Endothelial cell of umbilical vein (primary cell): Measurements from ENCODE around the gene TSPEAR. TPM values are rescaled to one million over a fixed set of nuclear protein-coding genes. Genes with fewer than 3 reads are reported as not detected.
A peak's percentile ranks its signal among the peaks of the same experiment; 100 is the strongest.

Experiments used
- BruUV-seq: library from RNA; stranded (reverse); fragments of 400-500 nt; replicated peaks from 2 replicates; lab custom pipeline; 2021; lab: Mats Ljungman, UMichigan
- CTCF ChIA-PET: fragments of 300-600, 350-600 bp; sonication (Branson Sonifier 250); formaldehyde crosslinking; loops from one replicate; lab custom pipeline; 2021; ENCODE audit warnings: antibody characterized with exemption, inconsistent platforms; lab: Charles Lee
- POLR2A ChIA-PET: fragments of 300-600, 350-600 bp; sonication (Branson Sonifier 250); formaldehyde crosslinking; loops from one replicate; lab custom pipeline; 2021; ENCODE audit warnings: antibody characterized with exemption, inconsistent platforms; lab: Charles Lee
- DNase-seq: peaks from one replicate; pipeline ENCODE4 v3.0.0-alpha.2; 2011; ENCODE audit warnings: low read depth, low spot score
- FAIRE-seq: peaks from 2 replicates; lab custom pipeline; 2011; peaks lifted over from hg19 to GRCh38; lab: Jason Lieb, UNC
- H2AFZ ChIP-seq: 2 replicates; pipeline ENCODE4 v1.6.0; 2012; ENCODE audit warnings: low read depth, low read length, control low read depth, inconsistent platforms
- H3K27ac ChIP-seq: 2 replicates; pipeline ENCODE4 v1.5.1; 2011; ENCODE audit warnings: low read depth, mild to moderate bottlenecking, control low read depth, low read length, moderate library complexity; ENCODE audit not compliant: insufficient read depth
- H3K27me3 ChIP-seq, 2 experiments: 2 replicates each; pipeline versions ENCODE4 v1.6.0 to v1.6.1; 2011; ENCODE audit warnings: low read length in 2 of 2, mixed read lengths in 1 of 2; ENCODE audit not compliant: control insufficient read depth in 2 of 2, insufficient read depth in 2 of 2
- H3K36me3 ChIP-seq, 2 experiments: 2 replicates in 1 of 2; 3 replicates in 1 of 2; pipeline ENCODE4 v1.5.1; 2011; ENCODE audit warnings: low read length in 2 of 2, mild to moderate bottlenecking in 1 of 2, moderate library complexity in 1 of 2; ENCODE audit not compliant: control insufficient read depth in 2 of 2, insufficient read depth in 2 of 2; ENCODE audit errors: extremely low read depth in 1 of 2
- H3K4me1 ChIP-seq: 3 replicates; pipeline ENCODE4 v1.5.1; 2011; ENCODE audit warnings: mild to moderate bottlenecking, low read length; ENCODE audit not compliant: control insufficient read depth, insufficient read depth; ENCODE audit errors: extremely low read depth
- H3K4me2 ChIP-seq: 2 replicates; pipeline ENCODE4 v1.6.1; 2011; ENCODE audit warnings: low read length, control low read depth, mixed read lengths; ENCODE audit not compliant: insufficient read depth
- H3K4me3 ChIP-seq, 3 experiments: fragments of 200-600 bp in 1 of 3; sonication (generic), shearing (Covaris generic) in 1 of 3; replicated peaks in 1 of 3; 2 replicates each; pipeline ENCODE4 v1.5.1; 2011 to 2016; ENCODE audit warnings: control low read depth in 3 of 3, low read length in 3 of 3, mild to moderate bottlenecking in 2 of 3, inconsistent platforms in 1 of 3, low read depth in 1 of 3, moderate library complexity in 1 of 3; ENCODE audit not compliant: insufficient read depth in 1 of 3
- H3K79me2 ChIP-seq: 2 replicates; pipeline ENCODE4 v1.6.0; 2012; ENCODE audit warnings: low read length, inconsistent platforms; ENCODE audit not compliant: control insufficient read depth, insufficient read depth
- H3K9ac ChIP-seq: replicated peaks from 2 replicates; pipeline ENCODE3; 2011; ENCODE audit warnings: low read length, control low read depth; ENCODE audit not compliant: insufficient read depth; ENCODE audit errors: extremely low read depth
- H3K9me1 ChIP-seq: replicated peaks from 3 replicates; pipeline ENCODE4 v1.6.0; 2011; ENCODE audit warnings: mild to moderate bottlenecking, low read length; ENCODE audit not compliant: control insufficient read depth, insufficient read depth; ENCODE audit errors: extremely low read depth
- H3K9me3 ChIP-seq: replicated peaks from 2 replicates; pipeline ENCODE4 v1.5.1; 2012; ENCODE audit warnings: low read length, inconsistent platforms; ENCODE audit not compliant: control insufficient read depth, insufficient read depth
- H4K20me1 ChIP-seq: replicated peaks from 2 replicates; pipeline ENCODE3; 2011; ENCODE audit warnings: mild to moderate bottlenecking, low read length; ENCODE audit not compliant: control insufficient read depth, insufficient read depth; ENCODE audit errors: extremely low read depth
- FOS ChIP-seq: IDR thresholded peaks from 2 replicates; pipeline ENCODE4 v1.6.1; 2011; ENCODE audit warnings: mild to moderate bottlenecking, low read length, moderate library complexity, borderline replicate concordance; ENCODE audit not compliant: insufficient read depth
- GATA2 ChIP-seq: IDR thresholded peaks from 2 replicates; pipeline ENCODE4 v1.7.0; 2011; ENCODE audit warnings: low read depth, mild to moderate bottlenecking, moderate library complexity, mixed read lengths, low read length; ENCODE audit not compliant: insufficient read length, insufficient read depth
- JUN ChIP-seq: IDR thresholded peaks from 2 replicates; pipeline ENCODE4 v1.6.1; 2011; ENCODE audit warnings: borderline replicate concordance, low read depth; ENCODE audit not compliant: insufficient read length, insufficient read depth
- MYC ChIP-seq: IDR thresholded peaks from one replicate; pipeline ENCODE4 v1.6.1; 2011; ENCODE audit warnings: mild to moderate bottlenecking, low read depth, low read length
- POLR2A ChIP-seq: IDR thresholded peaks from 2 replicates; pipeline ENCODE4 v1.6.1; 2012; ENCODE audit warnings: low read depth, mild to moderate bottlenecking, control low read depth, low read length
- POLR2AphosphoS5 ChIP-seq: IDR thresholded peaks from 2 replicates; pipeline ENCODE4 v1.6.1; 2012; ENCODE audit warnings: low read depth, mild to moderate bottlenecking, control low read depth, low read length, moderate library complexity; ENCODE audit not compliant: insufficient read depth
- dilution Hi-C: fragments of 300-500 bp; cut with MboI; formaldehyde crosslinking; loops from one replicate; pipeline ENCODE4 v1.15.0; 2019; ENCODE audit warnings: low sequenced_read_pairs; ENCODE audit not compliant: extremely low pct_ligation_motif_present
- intact Hi-C: fragments of 100-400 bp; cut with micrococcal nuclease; formaldehyde crosslinking; loops from one replicate; pipeline ENCODE4 v1.10.0; 2022
- polyA plus RNA-seq, 4 experiments: library from polyadenylated mRNA; depleted of rRNA in 3 of 4; stranded (reverse) in 3 of 4; unstranded in 1 of 4; fragments of >200 nt; gene quantifications; 2 replicates each; pipeline versions ENCODE4 v1.2.1 to v1.2.3, GENCODE V29; 2011 to 2012; ENCODE audit warnings: missing spikeins in 1 of 4
- total RNA-seq: library from RNA; stranded (reverse); gene quantifications from 2 replicates; pipeline ENCODE4 v1.2.3, GENCODE V29; 2021
- TF ChIP-seq, protein P1 (sequence below), 2 donors: IDR thresholded peaks; 1 replicate in 1 of 2; 2 replicates in 1 of 2; pipeline ENCODE4 v1.5.1; 2011; ENCODE audit warnings: low read length in 2 of 2, mild to moderate bottlenecking in 2 of 2, moderate library complexity in 2 of 2, control low read depth in 1 of 2, inconsistent platforms in 1 of 2, low read depth in 1 of 2; ENCODE audit not compliant: insufficient read depth in 1 of 2; ENCODE audit errors: extremely low read depth in 1 of 2

Gene TSPEAR
- total and polyA plus RNA-seq, 2 donors (not counting 3 experiments of a cell fraction or from before 2014, with no cell fraction given) = 0.01 TPM; not detected in 1

DNA sequence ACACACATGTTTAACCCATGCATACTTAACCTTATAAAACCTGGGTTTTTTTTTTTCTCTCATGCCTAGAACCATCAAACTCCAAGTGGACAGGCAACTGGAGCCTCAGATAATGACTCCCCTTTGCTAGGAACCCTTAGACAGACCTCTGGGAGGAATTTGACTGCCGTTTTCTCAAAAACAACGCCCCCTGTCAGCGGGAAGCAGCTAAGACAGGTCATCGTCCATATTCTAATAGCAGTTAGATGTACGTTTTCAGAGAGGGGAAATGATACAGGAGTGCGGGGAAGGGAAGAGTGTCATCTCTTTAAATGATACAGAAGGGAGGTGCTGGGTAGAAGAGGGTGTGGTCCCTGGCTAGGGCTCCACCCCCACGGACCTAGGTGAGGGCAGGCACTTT, 221.4 kb downstream of the TSPEAR start:
- H3K4me1 ChIP-seq = no peaks in the 10 kb centered on the region
- BruUV-seq = no TSS peak
- no peak overlapping the region for H3K27ac ChIP-seq
- H3K79me2 ChIP-seq = no peaks in the 10 kb centered on the region
- H3K9ac ChIP-seq = no peak overlapping the region
- H3K9me1 ChIP-seq = no peaks in the 10 kb centered on the region
- H2AFZ ChIP-seq = no peak overlapping the region
- no peaks in the 10 kb centered on the region for H3K9me3 ChIP-seq
- H3K4me2 ChIP-seq = no peak overlapping the region
- no peaks in the 10 kb centered on the region for H4K20me1 ChIP-seq
- POLR2A ChIA-PET = no interaction called here
- no peak overlapping the region for H3K4me3 ChIP-seq
- H3K27me3 ChIP-seq = no peaks in the 10 kb centered on the region
- FAIRE-seq (no peak), DNase-seq (no peak)
- intact Hi-C loops (no loop called here), dilution Hi-C loops (no loop called here)
- no peaks in the 10 kb centered on the region for H3K36me3 ChIP-seq
- CTCF ChIA-PET = interaction anchor here (0.7 to 1.7 kb wide), 5 partner anchors 9 to 303 kb away, joined by 3 to 6 read pairs (median 4); no protein-coding TSS in a partner anchor
- TF ChIP-seq MYC (no peak), POLR2A (no peak), GATA2 (no peak), JUN (no peak)
- TF ChIP-seq, protein P1, sequence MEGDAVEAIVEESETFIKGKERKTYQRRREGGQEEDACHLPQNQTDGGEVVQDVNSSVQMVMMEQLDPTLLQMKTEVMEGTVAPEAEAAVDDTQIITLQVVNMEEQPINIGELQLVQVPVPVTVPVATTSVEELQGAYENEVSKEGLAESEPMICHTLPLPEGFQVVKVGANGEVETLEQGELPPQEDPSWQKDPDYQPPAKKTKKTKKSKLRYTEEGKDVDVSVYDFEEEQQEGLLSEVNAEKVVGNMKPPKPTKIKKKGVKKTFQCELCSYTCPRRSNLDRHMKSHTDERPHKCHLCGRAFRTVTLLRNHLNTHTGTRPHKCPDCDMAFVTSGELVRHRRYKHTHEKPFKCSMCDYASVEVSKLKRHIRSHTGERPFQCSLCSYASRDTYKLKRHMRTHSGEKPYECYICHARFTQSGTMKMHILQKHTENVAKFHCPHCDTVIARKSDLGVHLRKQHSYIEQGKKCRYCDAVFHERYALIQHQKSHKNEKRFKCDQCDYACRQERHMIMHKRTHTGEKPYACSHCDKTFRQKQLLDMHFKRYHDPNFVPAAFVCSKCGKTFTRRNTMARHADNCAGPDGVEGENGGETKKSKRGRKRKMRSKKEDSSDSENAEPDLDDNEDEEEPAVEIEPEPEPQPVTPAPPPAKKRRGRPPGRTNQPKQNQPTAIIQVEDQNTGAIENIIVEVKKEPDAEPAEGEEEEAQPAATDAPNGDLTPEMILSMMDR (IDR thresholded peaks at IDR 0.05; ENCODE audit: extremely low read depth in 1 of 2, insufficient read depth in 1 of 2, low read depth in 1 of 2, low read length in 2 of 2) = peak; percentile 18 to 23

DNA sequence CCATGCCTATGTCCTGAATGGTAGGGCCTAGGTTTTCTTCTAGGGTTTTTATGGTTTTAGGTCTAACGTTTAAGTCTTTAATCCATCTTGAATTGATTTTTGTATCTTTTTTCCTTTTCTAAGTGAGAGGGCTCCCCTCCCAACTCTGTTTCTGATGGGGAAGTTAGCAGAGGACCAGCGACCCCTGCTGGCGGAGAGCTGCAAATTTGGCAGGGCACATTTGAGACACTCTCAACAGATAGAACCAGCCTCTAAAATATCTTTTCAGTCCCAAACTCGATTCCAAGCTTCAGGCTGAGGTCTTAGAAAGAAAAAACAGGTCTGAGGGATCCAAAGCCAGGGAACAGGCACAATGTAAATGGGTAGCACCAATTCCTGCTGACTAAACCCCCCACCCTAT, 223.5 kb downstream of the TSPEAR start:
- no peaks in the 10 kb centered on the region for H3K36me3 ChIP-seq
- DNase-seq (peak; percentile 6), FAIRE-seq (peak; percentile 77)
- no peaks in the 10 kb centered on the region for H3K9me1 ChIP-seq
- no peaks in the 10 kb centered on the region for H3K9me3 ChIP-seq
- intact Hi-C loops = no loop called here
- no peaks in the 10 kb centered on the region for H3K27me3 ChIP-seq
- H3K4me2 ChIP-seq = no peak overlapping the region
- no peaks in the 10 kb centered on the region for H4K20me1 ChIP-seq
- H3K4me3 ChIP-seq = no peak overlapping the region
- TF ChIP-seq POLR2AphosphoS5 (no peak), MYC (no peak), POLR2A (no peak), FOS (no peak), JUN (no peak)
- TF ChIP-seq, protein P1 (IDR thresholded peaks at IDR 0.05; ENCODE audit: extremely low read depth in 1 of 2, insufficient read depth in 1 of 2, low read depth in 1 of 2, low read length in 2 of 2) = peak; percentile 62 to 75
- H3K27ac ChIP-seq = no peak overlapping the region
- dilution Hi-C loops = no loop called here
- ChIA-PET POLR2A (no interaction called here), CTCF (interaction anchor here (0.7 to 1.7 kb wide), 8 partner anchors 9 to 306 kb away, joined by 3 to 8 read pairs (median 4); no protein-coding TSS in a partner anchor)
- no peak overlapping the region for H3K9ac ChIP-seq
- no TSS peak for BruUV-seq
- no peak overlapping the region for H2AFZ ChIP-seq
- H3K4me1 ChIP-seq = no peaks in the 10 kb centered on the region
- H3K79me2 ChIP-seq = no peaks in the 10 kb centered on the region
